ENCODE results near the gene PLXNB3. TPM values are rescaled to one million over a fixed set of nuclear protein-coding genes. Genes with fewer than 3 reads are reported as not detected.

The PLXNB3 gene
- total and polyA plus RNA-seq, 2 experiments from 2014 or later: 0.70 to 4.1 TPM

DNA sequence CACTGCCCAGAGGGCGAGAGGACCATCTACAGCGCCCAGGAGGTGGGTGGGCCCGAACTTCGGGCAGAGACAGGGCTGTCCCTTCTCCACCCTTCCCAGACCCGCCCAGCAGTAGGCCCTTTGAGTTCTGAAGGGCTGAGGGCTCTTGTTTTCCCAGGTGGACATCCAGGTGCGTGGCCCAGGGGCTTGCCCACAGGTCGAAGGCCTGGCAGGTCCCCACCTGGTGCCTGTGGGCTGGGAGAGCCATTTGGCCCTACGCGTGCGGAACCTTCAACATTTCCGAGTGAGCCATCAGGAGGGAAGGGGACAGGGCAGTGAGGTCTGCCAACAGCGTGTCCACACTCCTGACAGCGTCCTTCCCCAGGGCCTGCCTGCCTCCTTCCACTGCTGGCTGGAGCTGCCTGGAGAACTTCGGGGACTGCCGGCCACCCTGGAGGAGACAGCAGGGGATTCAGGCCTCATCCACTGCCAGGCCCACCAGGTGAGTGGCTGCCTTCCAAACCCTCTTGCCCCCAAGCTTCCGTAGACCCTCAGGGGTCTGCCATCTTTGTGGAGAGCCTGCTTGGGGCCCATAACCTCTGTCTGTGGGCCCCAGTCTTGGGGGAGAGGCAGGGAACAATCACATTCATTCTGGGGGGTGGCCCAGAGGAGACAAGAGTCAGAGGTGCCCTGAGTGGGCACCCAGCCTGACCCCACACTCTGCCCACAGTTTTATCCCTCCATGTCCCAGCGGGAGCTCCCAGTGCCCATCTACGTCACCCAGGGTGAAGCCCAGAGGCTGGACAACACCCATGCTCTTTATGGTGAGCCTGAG lies 6.8 kb downstream of the PLXNB3 start:
- Histone ChIP-seq H3K79me2 (replicated peaks; ENCODE audit: insufficient read depth) (no peaks in the 10 kb centered on the region), H4K20me1 (replicated peaks; ENCODE audit: insufficient read depth) (no peaks in the 10 kb centered on the region), H3K27ac (ENCODE audit: low read depth) (no peak overlapping the region), H3K4me3 (no peak overlapping the region), H3K9me2 (ENCODE audit: insufficient read depth) (no peaks in the 10 kb centered on the region), H2AFZ (no peak overlapping the region), H3K36me3 (ENCODE audit: insufficient read depth) (no peaks in the 10 kb centered on the region), H3F3A (replicated peaks; ENCODE audit: low read depth) (no peaks in the 10 kb centered on the region), H3K27me3 (ENCODE audit: insufficient read depth) (no peaks in the 10 kb centered on the region), H3K4me2 (no peak overlapping the region), H3K4me1 (ENCODE audit: insufficient read depth) (no peaks in the 10 kb centered on the region)
- no peak for DNase-seq (ENCODE audit: low spot score)
- ATAC-seq: no peak
- H3K27me3 Mint-ChIP-seq (ENCODE audit: insufficient read depth, low read depth, poor library complexity): peaks cover 7% of the 10 kb centered on the region
- H3K4me3 Mint-ChIP-seq: no peak overlapping the region
- peaks cover 5% of the 10 kb centered on the region; the same call in 2 of the 3 replicates for H3K4me1 Mint-ChIP-seq
- no peak for TF ChIP-seq ZNF462 (CRISPR knock-in tag; IDR thresholded peaks at IDR 0.05)
- TF ChIP-seq ETS1 (IDR thresholded peaks at IDR 0.05): no peak
- TF ChIP-seq ZNF331 (CRISPR knock-in tag; IDR thresholded peaks at IDR 0.05; ENCODE audit: low read depth): no peak
- TF ChIP-seq POLR2AphosphoS5 (IDR thresholded peaks at IDR 0.05; ENCODE audit: low read depth): no peak
- no peak for TF ChIP-seq NANOG (IDR thresholded peaks at IDR 0.05; ENCODE audit: borderline replicate concordance)
- no peak for TF ChIP-seq JUNB (IDR thresholded peaks at IDR 0.05; ENCODE audit: unreplicated experiment)
- no peak for TF ChIP-seq EZH2phosphoT487 (IDR thresholded peaks at IDR 0.05; ENCODE audit: unreplicated experiment)
- no peak for TF ChIP-seq CTCF (conservative IDR thresholded peaks at IDR 0.05; ENCODE audit: low read depth in 2 of 2)
- TF ChIP-seq CREB1 (CRISPR knock-in tag; IDR thresholded peaks at IDR 0.05; ENCODE audit: low read depth): no peak
- no peaks in the 10 kb centered on the region for H3K9me3 Mint-ChIP-seq
- no peaks in the 10 kb centered on the region for H3K36me3 Mint-ChIP-seq (ENCODE audit: low read depth)
- no peak overlapping the region for H3K27ac Mint-ChIP-seq

Measured in GM23338 (cell line).